Endothelial cell of umbilical vein (primary cell): ENCODE measurements around the gene NES. TPM values are rescaled to one million over a fixed set of nuclear protein-coding genes. Genes with fewer than 3 reads are reported as not detected.

Source experiments
- BruUV-seq: library from RNA; stranded (reverse); fragments of 400-500 nt; replicated peaks from 2 replicates; lab custom pipeline; 2021; lab: Mats Ljungman, UMichigan
- CTCF ChIA-PET: fragments of 300-600, 350-600 bp; sonication (Branson Sonifier 250); formaldehyde crosslinking; loops from one replicate; lab custom pipeline; 2021; ENCODE audit warnings: antibody characterized with exemption, inconsistent platforms; lab: Charles Lee
- POLR2A ChIA-PET: fragments of 300-600, 350-600 bp; sonication (Branson Sonifier 250); formaldehyde crosslinking; loops from one replicate; lab custom pipeline; 2021; ENCODE audit warnings: antibody characterized with exemption, inconsistent platforms; lab: Charles Lee
- DNase-seq: peaks from one replicate; pipeline ENCODE4 v3.0.0-alpha.2; 2011; ENCODE audit warnings: low read depth, low spot score
- FAIRE-seq: peaks from 2 replicates; lab custom pipeline; 2011; peaks lifted over from hg19 to GRCh38; lab: Jason Lieb, UNC
- H2AFZ ChIP-seq: 2 replicates; pipeline ENCODE4 v1.6.0; 2012; ENCODE audit warnings: low read depth, low read length, control low read depth, inconsistent platforms
- H3K27ac ChIP-seq: 2 replicates; pipeline ENCODE4 v1.5.1; 2011; ENCODE audit warnings: low read depth, mild to moderate bottlenecking, control low read depth, low read length, moderate library complexity; ENCODE audit not compliant: insufficient read depth
- H3K27me3 ChIP-seq, 2 experiments: 2 replicates each; pipeline versions ENCODE4 v1.6.0 to v1.6.1; 2011; ENCODE audit warnings: low read length in 2 of 2, mixed read lengths in 1 of 2; ENCODE audit not compliant: control insufficient read depth in 2 of 2, insufficient read depth in 2 of 2
- H3K36me3 ChIP-seq, 2 experiments: 2 replicates in 1 of 2; 3 replicates in 1 of 2; pipeline ENCODE4 v1.5.1; 2011; ENCODE audit warnings: low read length in 2 of 2, mild to moderate bottlenecking in 1 of 2, moderate library complexity in 1 of 2; ENCODE audit not compliant: control insufficient read depth in 2 of 2, insufficient read depth in 2 of 2; ENCODE audit errors: extremely low read depth in 1 of 2
- H3K4me1 ChIP-seq: 3 replicates; pipeline ENCODE4 v1.5.1; 2011; ENCODE audit warnings: mild to moderate bottlenecking, low read length; ENCODE audit not compliant: control insufficient read depth, insufficient read depth; ENCODE audit errors: extremely low read depth
- H3K4me2 ChIP-seq: 2 replicates; pipeline ENCODE4 v1.6.1; 2011; ENCODE audit warnings: low read length, control low read depth, mixed read lengths; ENCODE audit not compliant: insufficient read depth
- H3K4me3 ChIP-seq, 3 experiments: fragments of 200-600 bp in 1 of 3; sonication (generic), shearing (Covaris generic) in 1 of 3; replicated peaks in 1 of 3; 2 replicates each; pipeline ENCODE4 v1.5.1; 2011 to 2016; ENCODE audit warnings: control low read depth in 3 of 3, low read length in 3 of 3, mild to moderate bottlenecking in 2 of 3, inconsistent platforms in 1 of 3, low read depth in 1 of 3, moderate library complexity in 1 of 3; ENCODE audit not compliant: insufficient read depth in 1 of 3
- H3K79me2 ChIP-seq: 2 replicates; pipeline ENCODE4 v1.6.0; 2012; ENCODE audit warnings: low read length, inconsistent platforms; ENCODE audit not compliant: control insufficient read depth, insufficient read depth
- H3K9ac ChIP-seq: replicated peaks from 2 replicates; pipeline ENCODE3; 2011; ENCODE audit warnings: low read length, control low read depth; ENCODE audit not compliant: insufficient read depth; ENCODE audit errors: extremely low read depth
- H3K9me1 ChIP-seq: replicated peaks from 3 replicates; pipeline ENCODE4 v1.6.0; 2011; ENCODE audit warnings: mild to moderate bottlenecking, low read length; ENCODE audit not compliant: control insufficient read depth, insufficient read depth; ENCODE audit errors: extremely low read depth
- H3K9me3 ChIP-seq: replicated peaks from 2 replicates; pipeline ENCODE4 v1.5.1; 2012; ENCODE audit warnings: low read length, inconsistent platforms; ENCODE audit not compliant: control insufficient read depth, insufficient read depth
- H4K20me1 ChIP-seq: replicated peaks from 2 replicates; pipeline ENCODE3; 2011; ENCODE audit warnings: mild to moderate bottlenecking, low read length; ENCODE audit not compliant: control insufficient read depth, insufficient read depth; ENCODE audit errors: extremely low read depth
- CTCF ChIP-seq, 2 donors: IDR thresholded peaks; 1 replicate in 1 of 2; 2 replicates in 1 of 2; pipeline ENCODE4 v1.5.1; 2011; ENCODE audit warnings: low read length in 2 of 2, mild to moderate bottlenecking in 2 of 2, moderate library complexity in 2 of 2, control low read depth in 1 of 2, inconsistent platforms in 1 of 2, low read depth in 1 of 2; ENCODE audit not compliant: insufficient read depth in 1 of 2; ENCODE audit errors: extremely low read depth in 1 of 2
- EZH2 ChIP-seq: IDR thresholded peaks from 2 replicates; pipeline ENCODE4 v1.6.1; 2012; ENCODE audit warnings: borderline replicate concordance, low read depth, mild to moderate bottlenecking, moderate library complexity, low read length, inconsistent platforms; ENCODE audit not compliant: severe bottlenecking
- FOS ChIP-seq: IDR thresholded peaks from 2 replicates; pipeline ENCODE4 v1.6.1; 2011; ENCODE audit warnings: mild to moderate bottlenecking, low read length, moderate library complexity, borderline replicate concordance; ENCODE audit not compliant: insufficient read depth
- GATA2 ChIP-seq: IDR thresholded peaks from 2 replicates; pipeline ENCODE4 v1.7.0; 2011; ENCODE audit warnings: low read depth, mild to moderate bottlenecking, moderate library complexity, mixed read lengths, low read length; ENCODE audit not compliant: insufficient read length, insufficient read depth
- JUN ChIP-seq: IDR thresholded peaks from 2 replicates; pipeline ENCODE4 v1.6.1; 2011; ENCODE audit warnings: borderline replicate concordance, low read depth; ENCODE audit not compliant: insufficient read length, insufficient read depth
- MAX ChIP-seq: IDR thresholded peaks from 2 replicates; pipeline ENCODE4 v1.6.1; 2011; ENCODE audit not compliant: insufficient read depth, insufficient read length
- MYC ChIP-seq: IDR thresholded peaks from one replicate; pipeline ENCODE4 v1.6.1; 2011; ENCODE audit warnings: mild to moderate bottlenecking, low read depth, low read length
- POLR2A ChIP-seq: IDR thresholded peaks from 2 replicates; pipeline ENCODE4 v1.6.1; 2012; ENCODE audit warnings: low read depth, mild to moderate bottlenecking, control low read depth, low read length
- POLR2AphosphoS5 ChIP-seq: IDR thresholded peaks from 2 replicates; pipeline ENCODE4 v1.6.1; 2012; ENCODE audit warnings: low read depth, mild to moderate bottlenecking, control low read depth, low read length, moderate library complexity; ENCODE audit not compliant: insufficient read depth
- dilution Hi-C: fragments of 300-500 bp; cut with MboI; formaldehyde crosslinking; loops from one replicate; pipeline ENCODE4 v1.15.0; 2019; ENCODE audit warnings: low sequenced_read_pairs; ENCODE audit not compliant: extremely low pct_ligation_motif_present
- intact Hi-C: fragments of 100-400 bp; cut with micrococcal nuclease; formaldehyde crosslinking; loops from one replicate; pipeline ENCODE4 v1.10.0; 2022
- polyA plus RNA-seq, 4 experiments: library from polyadenylated mRNA; depleted of rRNA in 3 of 4; stranded (reverse) in 3 of 4; unstranded in 1 of 4; fragments of >200 nt; gene quantifications; 2 replicates each; pipeline versions ENCODE4 v1.2.1 to v1.2.3, GENCODE V29; 2011 to 2012; ENCODE audit warnings: missing spikeins in 1 of 4
- total RNA-seq: library from RNA; stranded (reverse); gene quantifications from 2 replicates; pipeline ENCODE4 v1.2.3, GENCODE V29; 2021

Gene NES
- total and polyA plus RNA-seq, 2 donors (not counting 3 experiments of a cell fraction or from before 2014, with no cell fraction given), result 19.4 to 274 TPM

GRCh38 chr1:156692925-156693847, 16.0 kb upstream of the NES start:
- Histone ChIP-seq H3K27me3 (peaks cover 12 to 20% of the 10 kb centered on the region in 2 experiments), H3K9ac (no peak overlapping the region), H2AFZ (no peak overlapping the region), H3K4me2 (no peak overlapping the region), H4K20me1 (no peaks in the 10 kb centered on the region), H3K9me3 (no peaks in the 10 kb centered on the region), H3K79me2 (no peaks in the 10 kb centered on the region), H3K4me1 (no peaks in the 10 kb centered on the region), H3K36me3 (no peaks in the 10 kb centered on the region), H3K27ac (no peak overlapping the region), H3K4me3 (no peak overlapping the region), H3K9me1 (no peaks in the 10 kb centered on the region)
- dilution Hi-C loops, result no loop called here
- POLR2A ChIA-PET, result no interaction called here
- DNase-seq (no peak), FAIRE-seq (no peak)
- CTCF ChIA-PET, result interaction anchor here (0.6 to 16.7 kb wide), 5 partner anchors 12 to 167 kb away, joined by 3 to 546 read pairs (median 184); partner anchors contain the start of genes CRABP2, INSRR, ISG20L2 and METTL25B
- no TSS peak for BruUV-seq
- TF ChIP-seq MAX, result no peak
- TF ChIP-seq CTCF (IDR thresholded peaks at IDR 0.05; ENCODE audit: extremely low read depth in 1 of 2, insufficient read depth in 1 of 2, low read depth in 1 of 2, low read length in 2 of 2), result no peak
- no peak for TF ChIP-seq FOS
- TF ChIP-seq JUN, result no peak
- TF ChIP-seq EZH2, result no peak
- no peak for TF ChIP-seq POLR2AphosphoS5
- no peak for TF ChIP-seq POLR2A
- no peak for TF ChIP-seq GATA2
- no peak for TF ChIP-seq MYC
- intact Hi-C loops, result no loop called here
